NCI-H446 (cell line): ENCODE results near the gene AHCY.
"Not testable (repeated sequence)": the region's sequence is repeated elsewhere in the genome, so short reads cannot be mapped to it uniquely, and the experiment has no call there.

ENCODE experiments used
- DNase-seq, 2 experiments: peaks; one replicate each; lab custom pipeline; 2025; lab: John Stamatoyannopoulos, UW

AHCY gene

GRCh38 chr20:34296468-34296867 is 6.7 kb downstream of the AHCY start:
- DNase-seq = no peak

- no peak for DNase-seq
These were observed 7.9 kb downstream of the AHCY start for GRCh38 chr20:34295284-34295683.

- no peak for DNase-seq
These were observed 8.6 kb downstream of the AHCY start for GRCh38 chr20:34294563-34294962.

GRCh38 chr20:34293589-34293988 is 9.6 kb downstream of the AHCY start:
- no peak for DNase-seq

GRCh38 chr20:34293119-34293518 is 10.0 kb downstream of the AHCY start:
- no peak for DNase-seq

GRCh38 chr20:34292496-34292895 is 10.7 kb downstream of the AHCY start:
- no peak for DNase-seq

GRCh38 chr20:34290471-34290870 is 12.7 kb downstream of the AHCY start:
- DNase-seq = no peak

- not testable (repeated sequence) for DNase-seq
These were observed 15.7 kb downstream of the AHCY start for GRCh38 chr20:34287500-34287899.

- no peak for DNase-seq
These were observed 17.7 kb downstream of the AHCY start for GRCh38 chr20:34285450-34285849.

GRCh38 chr20:34283844-34284243 is 19.3 kb downstream of the AHCY start:
- DNase-seq = no peak

GRCh38 chr20:34282041-34282440 is 21.1 kb downstream of the AHCY start:
- no peak for DNase-seq

GRCh38 chr20:34281177-34281576 is 22.0 kb downstream of the AHCY start:
- DNase-seq = no peak

GRCh38 chr20:34274694-34275093 is 28.5 kb downstream of the AHCY start:
- DNase-seq = no peak

GRCh38 chr20:34271956-34272355 is 31.2 kb downstream of the AHCY start:
- no peak for DNase-seq

GRCh38 chr20:34269996-34270627 is 33.0 kb downstream of the AHCY start:
- DNase-seq = no peak

GRCh38 chr20:34268851-34269636 is 34.1 kb downstream of the AHCY start:
- no peak for DNase-seq

- no peak for DNase-seq
These were observed 35.0 kb downstream of the AHCY start for GRCh38 chr20:34268145-34268544.

- no peak for DNase-seq
These were observed 39.0 kb downstream of the AHCY start for GRCh38 chr20:34264141-34264540.

- DNase-seq = not testable (repeated sequence)
These were observed 39.7 kb downstream of the AHCY start for GRCh38 chr20:34263468-34263867.

GRCh38 chr20:34262488-34263288 is 40.5 kb downstream of the AHCY start:
- no peak for DNase-seq

GRCh38 chr20:34260208-34260942 is 42.8 kb downstream of the AHCY start:
- no peak for DNase-seq

GRCh38 chr20:34256629-34257124 is 46.5 kb downstream of the AHCY start:
- no peak for DNase-seq
